Mesodermal cell (in vitro differentiated cells): ENCODE data around the gene EXT2.

Experiments used
- H3K27ac ChIP-seq: 2 replicates; pipeline ENCODE4 v1.7.0; 2013; ENCODE audit warnings: mild to moderate bottlenecking, low read depth, low read length, moderate library complexity; ENCODE audit not compliant: severe bottlenecking
- H3K36me3 ChIP-seq: 2 replicates; pipeline ENCODE4 v1.7.1; 2013; ENCODE audit warnings: mild to moderate bottlenecking, low read length, moderate library complexity; ENCODE audit not compliant: control insufficient read depth, insufficient read depth
- H3K4me1 ChIP-seq: one replicate; pipeline ENCODE4 v1.7.1; 2013; ENCODE audit warnings: mild to moderate bottlenecking, low read length; ENCODE audit not compliant: insufficient read depth, control insufficient read depth, poor library complexity, severe bottlenecking
- H3K4me3 ChIP-seq: 2 replicates; pipeline ENCODE4 v1.7.0; 2013; ENCODE audit warnings: low read length, control low read depth, mild to moderate bottlenecking; ENCODE audit not compliant: insufficient read depth, poor library complexity, severe bottlenecking; ENCODE audit errors: extremely low read depth
- H3K9me3 ChIP-seq: 2 replicates; pipeline ENCODE4 v1.7.1; 2013; ENCODE audit warnings: mild to moderate bottlenecking, low read length, moderate library complexity; ENCODE audit not compliant: control insufficient read depth
- WGBS, 2 experiments: methylation state at CpG; one replicate each; pipeline ENCODE4 v1.1.5; 2013; ENCODE audit warnings: missing lambda C conversion rate in 2 of 2; ENCODE audit not compliant: insufficient coverage in 2 of 2; 5-methylcytosine and 5-hydroxymethylcytosine counted together

The EXT2 gene

GRCh38 chr11:44266056-44266780 lies 170.7 kb downstream of the EXT2 start:
- H3K9me3 ChIP-seq = no peaks in the 10 kb centered on the region
- WGBS, 2 experiments = 56 to 76% methylated on average over 5 of the region's 9 CpGs
- H3K4me3 ChIP-seq = no peak overlapping the region
- H3K4me1 ChIP-seq = peaks cover 11% of the 10 kb centered on the region
- no peaks in the 10 kb centered on the region for H3K36me3 ChIP-seq
- no peak overlapping the region for H3K27ac ChIP-seq

GRCh38 chr11:44267006-44267749 lies 171.7 kb downstream of the EXT2 start:
- 94% methylated on average over 22 to 24 of the region's 24 CpGs for WGBS, 2 experiments

GRCh38 chr11:44267750-44268613 lies 172.5 kb downstream of the EXT2 start:
- Histone ChIP-seq H3K9me3 (no peaks in the 10 kb centered on the region), H3K4me3 (no peak overlapping the region), H3K36me3 (no peaks in the 10 kb centered on the region), H3K27ac (no peak overlapping the region), H3K4me1 (peaks cover 11% of the 10 kb centered on the region)
- WGBS, 2 experiments = 78 to 88% methylated on average over 6 of the region's 8 CpGs

More at GRCh38 chr11:44267006-44267749, 171.7 kb downstream of the EXT2 start:
- Histone ChIP-seq H3K36me3 (no peaks in the 10 kb centered on the region), H3K27ac (no peak overlapping the region), H3K4me3 (no peak overlapping the region), H3K9me3 (no peaks in the 10 kb centered on the region), H3K4me1 (peaks cover 11% of the 10 kb centered on the region)

- Histone ChIP-seq H3K36me3 (no peaks in the 10 kb centered on the region), H3K9me3 (no peaks in the 10 kb centered on the region), H3K27ac (no peak overlapping the region), H3K4me1 (peaks cover 11% of the 10 kb centered on the region), H3K4me3 (no peak overlapping the region)
- WGBS, 2 experiments = 92 to 98% methylated on average over 4 to 5 of the region's 5 CpGs
Measured at GRCh38 chr11:44268614-44269080, 173.2 kb downstream of the EXT2 start.

GRCh38 chr11:44269369-44270351 lies 174.2 kb downstream of the EXT2 start:
- no peaks in the 10 kb centered on the region for H3K36me3 ChIP-seq
- H3K4me1 ChIP-seq = peaks cover 11% of the 10 kb centered on the region
- H3K4me3 ChIP-seq = no peak overlapping the region
- H3K9me3 ChIP-seq = no peaks in the 10 kb centered on the region
- 81 to 86% methylated on average over 14 to 15 of the region's 17 CpGs for WGBS, 2 experiments
- H3K27ac ChIP-seq = no peak overlapping the region

- no peaks in the 10 kb centered on the region for H3K36me3 ChIP-seq
- H3K4me1 ChIP-seq = peaks cover 11% of the 10 kb centered on the region
- 92 to 96% methylated on average over 10 to 14 of the region's 20 CpGs for WGBS, 2 experiments
- no peak overlapping the region for H3K4me3 ChIP-seq
- no peak overlapping the region for H3K27ac ChIP-seq
- no peaks in the 10 kb centered on the region for H3K9me3 ChIP-seq
Measured at GRCh38 chr11:44270403-44271273, 175.2 kb downstream of the EXT2 start.

- no peaks in the 10 kb centered on the region for H3K36me3 ChIP-seq
- WGBS, 2 experiments = 87 to 89% methylated on average over 6 of the region's 6 CpGs
- H3K4me1 ChIP-seq = peaks cover 11% of the 10 kb centered on the region
Measured at GRCh38 chr11:44271286-44271685, 175.8 kb downstream of the EXT2 start.

GRCh38 chr11:44274404-44274803 lies 178.9 kb downstream of the EXT2 start:
- peaks cover 8% of the 10 kb centered on the region for H3K4me1 ChIP-seq
- WGBS, 2 experiments = 83 to 100% methylated on average over 1 of the region's 1 CpG
- no peaks in the 10 kb centered on the region for H3K36me3 ChIP-seq
- no peaks in the 10 kb centered on the region for H3K9me3 ChIP-seq
- H3K27ac ChIP-seq = no peak overlapping the region
- H3K4me3 ChIP-seq = no peak overlapping the region

More at GRCh38 chr11:44271286-44271685, 175.8 kb downstream of the EXT2 start:
- Histone ChIP-seq H3K9me3 (no peaks in the 10 kb centered on the region), H3K4me3 (no peak overlapping the region), H3K27ac (no peak overlapping the region)

GRCh38 chr11:44275241-44275640 lies 179.8 kb downstream of the EXT2 start:
- peaks cover 3% of the 10 kb centered on the region for H3K4me1 ChIP-seq
- no peaks in the 10 kb centered on the region for H3K36me3 ChIP-seq
- H3K4me3 ChIP-seq = no peak overlapping the region
- 95% methylated on average over 9 of the region's 10 CpGs; no CpG with 5 or more reads in 1 of the 2 experiments for WGBS, 2 experiments
- no peaks in the 10 kb centered on the region for H3K9me3 ChIP-seq
- H3K27ac ChIP-seq = no peak overlapping the region
